HepG2 (cell line): ENCODE measurements around the gene COL25A1. TPM values are rescaled to one million over a fixed set of nuclear protein-coding genes. Genes with fewer than 3 reads are reported as not detected.

Experiments used
- ATAC-seq: fragments of 200-7000 bp; cut with Tn5 transposase; 3 replicates; pipeline ENCODE4 v1.9.1; 2020; ENCODE audit warnings: mild to moderate bottlenecking, moderate library complexity
- BruUV-seq: library from RNA; stranded (reverse); fragments of 400-500 nt; replicated peaks from 2 replicates; lab custom pipeline; 2021; lab: Mats Ljungman, UMichigan
- CTCF ChIA-PET: fragments of 300-600 bp; formaldehyde crosslinking; extraction: SDS; loops from one replicate; lab custom pipeline; 2021; ENCODE audit warnings: low total read pairs, inconsistent platforms, low intra/inter-chr PET ratio; lab: Yijun Ruan, JAX
- POLR2A ChIA-PET: fragments of 350-600 bp; sonication (Branson Sonifier 250); formaldehyde crosslinking; loops from one replicate; lab custom pipeline; 2020; ENCODE audit warnings: antibody characterized with exemption, inconsistent platforms; lab: Yijun Ruan, JAX
- DNase-seq: peaks from one replicate; pipeline ENCODE4 v3.0.0-alpha.2; 2015; ENCODE audit warnings: low spot score
- FAIRE-seq: peaks from 3 replicates; lab custom pipeline; 2011; peaks lifted over from hg19 to GRCh38; lab: Jason Lieb, UNC
- H2AFZ ChIP-seq: one replicate; pipeline ENCODE4 v1.6.1; 2011; ENCODE audit warnings: low read length, inconsistent platforms
- H3K27ac ChIP-seq: fragments of 300-600 bp; 3 replicates; pipeline ENCODE4 v1.8.0; 2011; ENCODE audit warnings: mixed run types, mild to moderate bottlenecking, mixed read lengths, low read length, inconsistent platforms; ENCODE audit not compliant: insufficient read depth; ENCODE audit errors: extremely low read length
- H3K27me3 ChIP-seq, 2 experiments: fragments of 200-600 bp in 1 of 2; 2 replicates in 1 of 2; 3 replicates in 1 of 2; pipeline versions ENCODE4 v1.6.0 to v1.8.0; 2011; ENCODE audit warnings: low read length in 2 of 2, mild to moderate bottlenecking in 2 of 2, moderate library complexity in 2 of 2, inconsistent platforms in 1 of 2; ENCODE audit not compliant: insufficient read depth in 2 of 2, control insufficient read depth in 1 of 2
- H3K36me3 ChIP-seq, 2 experiments: fragments of 200-600 bp in 1 of 2; replicated peaks in 1 of 2; 2 replicates in 1 of 2; 3 replicates in 1 of 2; pipeline versions ENCODE4 v1.5.1 to v1.8.0; 2011; ENCODE audit warnings: low read length in 2 of 2, inconsistent platforms in 1 of 2; ENCODE audit not compliant: insufficient read depth in 2 of 2, control insufficient read depth in 1 of 2
- H3K4me1 ChIP-seq: 2 replicates; pipeline ENCODE4 v1.5.1; 2012; ENCODE audit warnings: low read length, inconsistent platforms; ENCODE audit not compliant: insufficient read depth
- H3K4me2 ChIP-seq: 2 replicates; pipeline ENCODE4 v1.6.0; 2011; ENCODE audit warnings: low read depth, low read length, inconsistent platforms
- H3K4me3 ChIP-seq, 3 experiments: fragments of 200-600 bp in 1 of 3; sonication (generic), shearing (Covaris generic) in 1 of 3; replicated peaks in 1 of 3; 2 replicates each; pipeline ENCODE4 v1.5.1; 2011 to 2016; ENCODE audit warnings: low read length in 3 of 3, inconsistent platforms in 2 of 3, low read depth in 2 of 3, mild to moderate bottlenecking in 2 of 3, control low read depth in 1 of 3, mixed read lengths in 1 of 3; ENCODE audit not compliant: insufficient read depth in 1 of 3
- H3K79me2 ChIP-seq: one replicate; pipeline ENCODE4 v1.6.1; 2011; ENCODE audit warnings: low read length, inconsistent platforms; ENCODE audit not compliant: insufficient read depth
- H3K9ac ChIP-seq: 2 replicates; pipeline ENCODE4 v1.6.0; 2011; ENCODE audit warnings: mild to moderate bottlenecking, low read depth, low read length, inconsistent platforms; ENCODE audit not compliant: insufficient read depth
- H3K9me3 ChIP-seq: 2 replicates; pipeline ENCODE4 v1.5.1; 2012; ENCODE audit warnings: mild to moderate bottlenecking, low read length
- H4K20me1 ChIP-seq: 2 replicates; pipeline ENCODE4 v1.6.0; 2011; ENCODE audit warnings: inconsistent platforms, mild to moderate bottlenecking, low read length, moderate library complexity; ENCODE audit not compliant: insufficient read depth
- IRF1 ChIP-seq: sonication (generic); formaldehyde crosslinking; IDR thresholded peaks from 2 replicates; pipeline ENCODE4 v1.4.0; 2020; ENCODE audit warnings: low read depth, mild to moderate bottlenecking, missing genetic modification reagents
- LCORL ChIP-seq, 2 experiments: fragments of 450-650 bp in 1 of 2; sonication (generic) in 1 of 2; formaldehyde crosslinking in 1 of 2; IDR thresholded peaks; 2 replicates each; pipeline versions ENCODE4 v1.5.0 to v1.6.1; 2017 to 2020; ENCODE audit warnings: antibody characterized with exemption in 1 of 2, missing genetic modification reagents in 1 of 2
- MIER3 ChIP-seq: IDR thresholded peaks from 2 replicates; pipeline ENCODE4 v1.6.1; 2016; ENCODE audit warnings: missing compliant biosample characterization, borderline replicate concordance
- WGBS: methylation state at CpG from one replicate; pipeline ENCODE4 v1.1.6; 2017; ENCODE audit warnings: low lambda C conversion rate; 5-methylcytosine and 5-hydroxymethylcytosine counted together
- in situ Hi-C: cut with HindIII; loops from 2 replicates; pipeline ENCODE4 v1.10.0; 2017; ENCODE audit warnings: low pct_unique_long_range_greater_than_20kb; ENCODE audit not compliant: extremely low pct_ligation_motif_present
- intact Hi-C: fragments of 100-400 bp; cut with micrococcal nuclease; formaldehyde crosslinking; loops from one replicate; pipeline ENCODE4 v1.10.0; 2022; ENCODE audit not compliant: unreplicated experiment
- polyA plus RNA-seq, 8 experiments: library from polyadenylated mRNA; depleted of rRNA in 3 of 8; stranded (reverse) in 7 of 8; unstranded in 1 of 8; fragments of >200 nt; fragmentation: Illumina TruSeq in 4 of 8; extraction: Trizol in 4 of 8; gene quantifications; 2 replicates each; pipeline versions ENCODE4 v1.2.1 to v1.2.3, GENCODE V29; 2011 to 2016; ENCODE audit warnings: low read depth in 4 of 8, missing spikeins in 1 of 8, mixed read lengths in 1 of 8; ENCODE audit not compliant: insufficient read depth in 1 of 8
- total RNA-seq, 5 experiments: library from RNA; depleted of rRNA; stranded (reverse); fragments of >200 nt; fragmentation: Illumina TruSeq; extraction: Trizol; gene quantifications; 2 replicates each; pipeline ENCODE4 v1.2.3, GENCODE V29; 2016; ENCODE audit warnings: low read depth in 1 of 5

Gene COL25A1
- total and polyA plus RNA-seq, 2 of the 13 experiments (the other 11 are each of a cell fraction or from before 2014, with no cell fraction given), result not detected

GRCh38 chr4:108829966-108830492 is 472.4 kb downstream of the COL25A1 start:
- no peaks in the 10 kb centered on the region for H3K4me1 ChIP-seq
- no TSS peak for BruUV-seq
- H3K9ac ChIP-seq, result no peak overlapping the region
- ChIA-PET CTCF (no interaction called here), POLR2A (no interaction called here)
- no peak overlapping the region for H3K4me3 ChIP-seq
- TF ChIP-seq MIER3 (CRISPR knock-in tag), result no peak
- intact Hi-C loops, result no loop called here
- no peaks in the 10 kb centered on the region for H4K20me1 ChIP-seq
- FAIRE-seq (no peak), DNase-seq (no peak), ATAC-seq (no peak)
- H3K27me3 ChIP-seq, result no peaks in the 10 kb centered on the region
- no peak overlapping the region for H2AFZ ChIP-seq
- H3K9me3 ChIP-seq, result no peaks in the 10 kb centered on the region
- WGBS, result 21% methylated on average over 4 of the region's 4 CpGs
- in situ Hi-C loops, result loop anchor here (10.0 kb wide), 1 partner anchor 575 kb away; no protein-coding TSS in a partner anchor
- no peaks in the 10 kb centered on the region for H3K79me2 ChIP-seq
- H3K4me2 ChIP-seq, result no peak overlapping the region
- H3K36me3 ChIP-seq, result no peaks in the 10 kb centered on the region
- H3K27ac ChIP-seq, result no peak overlapping the region

- ChIA-PET CTCF (no interaction called here), POLR2A (no interaction called here)
- H3K4me3 ChIP-seq, result no peak overlapping the region
- no peak for FAIRE-seq
- no peak for DNase-seq
- H3K79me2 ChIP-seq, result no peaks in the 10 kb centered on the region
- H3K4me2 ChIP-seq, result no peak overlapping the region
- H2AFZ ChIP-seq, result no peak overlapping the region
- in situ Hi-C loops, result no loop called here
- intact Hi-C loops, result no loop called here
- 1% methylated on average over 3 of the region's 3 CpGs for WGBS
- ATAC-seq, result no peak
- H3K9me3 ChIP-seq, result no peaks in the 10 kb centered on the region
- H3K27ac ChIP-seq, result no peak overlapping the region
- no peak overlapping the region for H3K9ac ChIP-seq
- H3K36me3 ChIP-seq, result no peaks in the 10 kb centered on the region
- no peaks in the 10 kb centered on the region for H4K20me1 ChIP-seq
- TF ChIP-seq IRF1 (CRISPR knock-in tag) (no peak), LCORL (IDR thresholded peaks at IDR 0.05) (peak; percentile 56; the same call in 1 of the 2 replicates), LCORL (CRISPR knock-in tag; IDR thresholded peaks at IDR 0.05) (no peak)
- TF ChIP-seq, all 625 proteins: peak for 1
- Histone ChIP-seq H3K27me3 (no peaks in the 10 kb centered on the region), H3K4me1 (no peaks in the 10 kb centered on the region)
- no TSS peak for BruUV-seq
These were observed 473.8 kb downstream of the COL25A1 start for GRCh38 chr4:108828620-108829019.
